NCI-H2029 (cell line): ENCODE results near the gene SCMH1.

Experiments
- DNase-seq: peaks from one replicate; lab custom pipeline; 2025; lab: John Stamatoyannopoulos, UW

SCMH1 gene

DNA sequence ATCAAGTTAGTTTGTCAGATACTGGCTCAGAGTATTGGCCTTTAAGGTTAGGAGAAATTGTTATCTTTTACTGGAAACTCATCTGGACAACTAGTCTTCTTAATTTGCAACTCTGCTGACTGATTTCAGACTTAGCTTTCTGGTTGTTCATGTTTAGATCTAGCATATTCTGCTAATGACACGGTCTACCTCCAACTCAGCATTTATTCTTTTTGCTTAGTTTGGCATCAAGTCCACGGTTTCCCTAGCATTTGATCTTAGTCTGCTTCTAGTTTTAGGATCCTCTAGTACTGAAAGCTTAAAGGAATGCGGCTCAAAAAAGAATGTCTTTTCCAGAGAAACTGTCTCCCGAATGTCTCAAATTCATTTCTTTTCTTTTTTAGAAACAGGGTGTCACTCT, 145.0 kb downstream of the SCMH1 start:
- DNase-seq, result no peak

DNA sequence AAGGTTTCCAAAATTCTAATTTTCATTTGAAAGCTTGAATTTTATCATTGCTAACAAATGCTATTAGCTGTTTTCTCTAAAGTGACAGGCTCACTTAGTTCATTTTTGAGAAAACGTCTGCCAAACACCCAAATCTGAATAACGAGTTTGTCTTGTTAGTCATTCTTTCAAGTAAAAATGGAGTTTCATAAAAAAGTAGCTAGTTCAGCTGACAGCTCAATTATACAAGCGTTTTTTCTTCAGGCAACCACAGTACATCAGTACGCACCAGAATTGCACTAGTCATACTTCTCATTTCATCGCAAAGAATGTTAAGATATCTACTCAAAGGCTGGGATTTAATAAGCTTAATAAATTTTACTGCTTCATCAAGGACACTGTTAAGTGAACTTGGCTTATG, 148.3 kb downstream of the SCMH1 start:
- no peak for DNase-seq

GRCh38 chr1:41086921-41087320, 155.2 kb downstream of the SCMH1 start:
- DNase-seq, result no peak

DNA sequence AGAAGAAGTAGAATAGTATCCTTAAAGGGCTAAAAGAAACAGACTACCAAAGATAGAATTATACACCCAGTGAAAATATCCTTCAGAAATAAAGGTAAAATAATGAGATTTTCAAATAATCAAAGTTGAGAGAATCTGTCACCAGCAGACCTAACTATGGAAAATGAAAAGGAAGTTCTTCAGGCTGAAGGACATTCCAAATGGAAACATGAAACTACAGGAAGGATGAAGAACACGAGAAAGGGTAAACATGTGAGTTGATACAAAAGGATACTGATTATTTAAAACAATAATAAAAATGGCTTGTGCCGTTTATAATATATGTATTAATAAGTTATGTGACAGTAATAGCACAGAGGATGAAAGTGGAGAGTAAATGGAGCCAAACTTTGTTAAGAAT, 163.5 kb downstream of the SCMH1 start:
- DNase-seq, result peak; percentile 55

DNA sequence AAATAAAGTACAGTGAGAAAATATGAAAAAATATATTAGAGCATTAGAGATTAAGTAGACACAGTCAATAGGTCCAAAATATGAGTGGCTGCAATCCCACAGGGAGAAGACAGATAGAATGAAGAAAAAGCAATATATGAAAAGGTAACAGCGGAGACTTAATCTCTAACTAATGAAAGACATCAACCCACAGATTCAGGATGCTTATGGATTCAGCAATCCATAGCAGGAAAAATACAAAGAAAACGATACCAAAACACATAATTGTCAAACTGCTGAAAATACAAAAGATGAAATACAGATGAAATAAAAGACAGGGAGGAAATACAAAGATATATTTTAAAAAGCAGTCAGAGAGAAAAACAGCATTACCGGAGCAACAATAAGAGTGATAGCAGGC, 163.9 kb downstream of the SCMH1 start:
- DNase-seq, result no peak

DNA sequence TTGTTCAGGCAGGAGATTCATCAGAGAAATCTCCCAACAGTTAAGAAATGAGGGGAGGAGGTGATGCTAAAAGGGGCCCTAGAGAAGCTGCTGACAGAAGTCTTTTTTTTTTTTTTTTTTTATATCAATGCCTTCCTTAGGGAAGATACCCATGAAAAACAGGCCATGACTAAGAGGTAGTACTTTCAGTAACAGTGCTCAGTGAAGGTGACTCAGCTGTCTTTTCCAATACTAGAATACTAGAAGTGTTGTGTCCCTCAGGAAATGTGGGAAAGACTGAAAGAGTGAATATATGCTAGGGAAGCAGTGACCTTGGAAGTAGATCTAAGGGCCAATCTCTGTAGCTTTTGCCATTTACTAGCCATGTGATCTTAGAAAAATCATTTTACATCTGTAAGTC, 168.1 kb downstream of the SCMH1 start:
- no peak for DNase-seq

DNA sequence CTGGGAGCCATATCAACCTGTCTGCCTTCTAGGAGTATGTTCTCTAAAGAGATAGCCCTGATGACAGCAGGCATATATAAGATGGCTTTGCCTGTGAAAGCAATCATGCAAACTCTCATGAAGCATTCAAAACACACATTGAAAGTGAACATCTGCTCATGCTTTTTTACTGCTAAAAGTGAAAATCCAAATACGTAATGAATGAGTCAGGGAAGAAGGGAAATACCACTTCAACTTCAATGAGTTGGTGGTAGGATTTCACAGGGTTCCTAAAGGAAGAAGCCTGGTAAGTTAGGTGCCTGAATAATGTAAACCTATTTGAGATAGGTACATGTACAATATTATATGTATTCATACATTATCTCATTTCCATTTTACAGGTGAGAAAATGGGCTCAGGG, 170.1 kb downstream of the SCMH1 start:
- DNase-seq, result no peak

GRCh38 chr1:41056907-41057306, 185.2 kb downstream of the SCMH1 start:
- no peak for DNase-seq

GRCh38 chr1:41053316-41053715, 188.8 kb downstream of the SCMH1 start:
- no peak for DNase-seq

DNA sequence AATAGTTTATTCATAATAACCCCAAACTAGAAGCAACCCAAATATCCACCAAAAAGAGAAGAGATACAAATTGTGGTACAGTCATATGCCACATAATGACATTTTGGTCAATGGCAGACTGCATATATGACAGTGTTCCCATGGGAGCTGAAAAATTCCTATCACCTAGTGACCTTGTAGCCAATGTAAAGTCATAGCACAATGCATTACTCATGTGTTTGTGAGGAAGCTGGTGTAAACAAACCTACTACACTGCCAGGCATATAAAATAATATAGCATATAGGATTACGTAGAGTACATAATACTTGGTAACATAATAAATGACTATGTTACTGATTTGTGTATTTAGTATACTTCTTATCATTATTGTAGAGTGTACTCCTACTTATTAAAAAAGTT, 191.1 kb downstream of the SCMH1 start:
- no peak for DNase-seq

DNA sequence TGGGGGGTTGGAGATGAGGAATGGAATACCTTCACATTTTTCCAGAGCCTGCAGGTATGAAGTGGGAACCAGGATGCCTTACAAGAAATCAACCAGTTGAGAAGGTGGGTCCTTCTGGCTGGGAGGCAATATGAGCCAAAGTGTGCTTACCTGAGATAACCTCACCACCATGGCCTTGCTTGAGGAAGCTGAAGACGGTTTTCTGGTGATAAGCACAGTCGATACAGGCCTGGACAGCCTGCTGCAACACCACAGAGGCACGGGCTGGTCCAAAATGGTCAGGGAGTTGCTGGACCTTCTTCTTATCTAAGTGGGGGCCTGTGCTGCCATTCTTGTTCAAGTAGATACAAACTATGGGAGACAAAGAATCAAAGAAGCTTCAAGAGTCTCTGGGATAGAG, 193.6 kb downstream of the SCMH1 start:
- DNase-seq, result no peak

GRCh38 chr1:41046347-41046775, 195.7 kb downstream of the SCMH1 start:
- DNase-seq, result peak; percentile 99

DNA sequence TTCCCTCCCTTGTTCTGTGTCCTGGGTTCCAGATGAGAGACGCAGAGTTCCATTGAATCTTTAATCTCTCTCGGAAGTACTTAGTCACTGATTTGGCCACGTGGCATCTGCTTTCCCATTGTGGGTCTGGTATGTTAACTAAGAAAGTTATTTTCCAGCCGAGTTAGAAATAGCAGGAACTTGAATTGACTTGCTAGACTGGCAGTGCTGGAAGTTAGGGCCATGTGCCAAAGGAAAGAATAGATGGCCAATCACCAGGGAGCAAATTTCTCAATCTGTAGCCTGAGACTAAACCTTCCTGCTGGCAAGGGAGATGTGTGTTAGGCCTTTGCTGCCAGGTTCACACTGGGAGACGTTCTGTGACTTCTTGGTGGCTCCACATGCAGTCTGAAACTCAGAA, 196.4 kb downstream of the SCMH1 start:
- peak; percentile 68 for DNase-seq

DNA sequence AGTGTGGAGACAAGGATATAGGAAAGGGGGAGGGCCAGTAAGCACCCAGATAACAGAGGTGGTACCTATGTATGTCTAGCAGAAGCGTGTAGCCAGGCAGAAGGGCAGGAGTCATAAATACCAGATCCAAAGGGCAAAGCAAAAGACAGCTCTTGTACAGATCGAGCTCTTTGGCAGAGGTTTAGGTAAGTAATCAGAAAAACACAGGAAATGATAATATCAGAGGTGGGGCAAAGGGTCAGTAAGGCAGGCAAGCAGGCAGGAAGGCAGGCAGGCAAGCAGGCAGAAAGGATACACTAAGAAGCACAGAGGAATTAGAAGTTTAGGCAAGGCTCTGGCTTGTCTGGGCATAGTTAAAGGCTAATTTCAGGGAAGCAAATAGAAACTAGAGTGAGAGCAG, 197.9 kb downstream of the SCMH1 start:
- DNase-seq, result no peak

DNA sequence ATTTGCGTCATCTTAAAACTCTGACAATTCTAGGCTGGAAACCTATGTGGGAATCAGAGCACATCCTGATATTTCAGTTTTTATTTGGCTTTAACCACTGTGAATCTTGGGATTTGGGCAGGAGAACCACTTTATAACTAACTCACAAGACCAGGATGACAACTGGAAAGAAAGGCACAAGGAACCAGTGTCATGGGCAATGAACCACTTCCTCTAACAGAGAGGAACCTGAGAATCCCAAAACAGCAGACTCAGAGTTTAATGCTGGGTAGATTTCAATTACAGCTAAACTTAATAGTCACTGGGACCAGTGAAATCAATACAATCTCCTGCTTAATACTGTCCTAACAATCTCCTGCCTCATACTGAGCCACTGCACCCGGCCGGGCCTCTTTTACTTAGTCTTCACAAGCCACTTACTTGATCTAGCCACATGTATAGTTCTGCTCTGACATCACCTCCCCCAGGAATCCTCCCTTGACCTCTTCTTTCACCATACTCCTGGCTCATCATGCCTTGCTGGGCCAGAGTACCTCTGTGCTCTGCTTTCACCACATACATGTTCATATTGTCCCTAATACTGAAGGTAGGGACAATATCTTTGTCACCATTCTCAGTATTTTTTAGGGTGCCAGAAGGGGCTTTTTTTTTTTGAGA, 200.4 kb downstream of the SCMH1 start:
- no peak for DNase-seq

- no peak for DNase-seq
These were observed 204.0 kb downstream of the SCMH1 start for GRCh38 chr1:41038110-41038509.

DNA sequence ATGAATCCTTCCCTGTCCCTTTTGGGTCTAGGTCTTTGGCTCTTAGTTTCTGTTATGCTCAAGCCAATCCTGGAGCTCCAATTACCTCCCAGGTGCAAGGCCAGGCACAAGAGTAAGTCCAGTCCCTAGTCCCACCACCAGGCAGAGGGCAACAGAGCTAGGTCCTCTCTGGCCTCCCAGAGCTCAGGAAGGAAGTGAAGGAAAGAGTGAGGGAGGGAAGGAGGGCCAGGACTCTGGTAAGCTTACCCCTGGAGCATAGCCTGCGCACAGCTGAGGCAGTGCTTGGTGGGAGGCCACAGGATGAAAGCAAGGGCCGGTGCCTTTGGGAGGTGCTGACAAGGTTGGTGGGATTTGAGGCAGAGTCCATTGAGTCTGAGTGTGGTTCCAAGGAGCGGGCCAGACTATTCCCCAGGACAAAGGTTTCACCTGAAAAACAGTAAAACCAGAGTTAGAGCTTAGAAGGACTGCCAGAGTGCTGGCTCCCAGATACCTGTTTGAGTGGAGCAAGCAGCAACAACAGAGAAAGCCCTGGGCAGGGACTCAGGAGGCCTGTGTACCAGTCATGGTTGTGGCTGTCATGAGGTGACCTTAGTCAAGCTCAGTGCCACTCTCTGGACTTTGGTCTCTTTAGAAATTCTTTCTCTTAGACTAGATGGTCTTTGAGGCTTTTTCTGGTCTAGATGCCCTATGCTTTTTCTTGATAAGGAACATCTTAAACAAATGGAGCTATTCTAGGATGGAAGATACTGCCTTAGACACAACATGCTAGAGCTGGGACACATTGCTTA, 204.8 kb downstream of the SCMH1 start:
- DNase-seq, result no peak

DNA sequence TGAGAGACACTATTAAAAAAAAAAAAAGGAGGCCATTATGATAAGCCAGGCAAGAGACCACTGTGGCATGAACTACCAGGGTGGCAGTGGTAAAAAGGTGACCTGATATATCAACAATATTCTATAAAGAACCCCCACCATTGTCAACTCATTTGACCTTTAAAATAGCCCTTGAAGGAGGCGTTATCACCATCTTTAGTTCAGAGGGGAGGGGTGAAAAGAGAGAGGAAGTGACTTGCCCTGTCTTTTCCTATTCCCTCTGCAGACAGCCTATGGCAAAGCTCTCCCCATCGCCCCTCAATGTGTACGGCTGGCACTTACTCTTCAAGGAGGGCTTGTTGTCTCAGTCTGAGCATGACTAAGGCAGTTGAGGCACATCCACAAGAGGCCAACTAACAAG, 208.8 kb downstream of the SCMH1 start:
- no peak for DNase-seq

DNA sequence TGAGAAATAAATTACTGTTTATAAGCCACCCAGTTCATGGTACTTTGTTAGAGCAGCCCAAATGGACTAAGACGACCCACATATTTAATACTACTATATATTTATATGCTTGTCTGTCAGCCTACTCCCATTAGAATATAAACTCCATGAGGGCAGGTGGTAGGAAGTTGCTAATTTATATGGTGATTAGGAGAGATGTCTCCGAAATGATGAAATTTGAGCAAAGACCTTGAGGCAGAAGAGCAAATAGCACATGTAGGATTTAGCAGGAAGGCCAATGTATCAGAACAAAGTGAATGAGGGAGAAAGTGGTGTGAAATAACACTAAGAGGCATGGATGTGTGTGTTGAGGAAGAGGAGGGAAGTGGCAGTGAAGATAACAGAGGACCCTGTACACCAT, 210.0 kb downstream of the SCMH1 start:
- DNase-seq, result no peak

- DNase-seq, result no peak
These were observed 211.1 kb downstream of the SCMH1 start for GRCh38 chr1:41030872-41031616.

DNA sequence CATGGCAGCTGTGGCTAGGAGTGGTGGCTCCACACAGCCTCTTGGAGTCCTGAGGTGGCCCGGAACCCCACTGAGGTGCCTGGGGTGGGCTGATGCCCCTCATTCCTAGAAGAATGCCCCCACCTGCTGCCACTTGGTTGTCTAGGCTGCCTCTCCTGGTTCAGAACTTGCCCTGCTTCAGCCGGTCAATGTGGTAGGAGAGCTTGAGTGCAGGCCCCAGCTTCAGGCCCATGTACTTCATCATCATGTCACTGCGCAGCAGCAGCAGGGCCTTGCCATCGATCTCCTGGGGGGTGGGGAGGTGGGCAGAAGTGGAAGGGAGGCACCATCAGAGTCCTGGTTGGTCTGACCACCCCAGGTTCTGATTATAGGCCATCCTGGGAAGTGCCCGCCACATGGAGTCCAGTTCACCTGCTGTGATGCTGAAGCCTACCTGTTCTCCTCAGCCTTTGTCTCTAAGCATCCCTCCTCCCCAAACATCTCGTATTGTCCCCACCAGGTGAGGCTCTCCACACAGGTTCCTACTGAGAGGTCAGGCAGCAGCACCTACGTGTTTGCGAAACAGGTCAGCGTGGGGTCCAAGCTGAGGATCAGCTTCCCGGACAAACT, 214.0 kb downstream of the SCMH1 start:
- DNase-seq, result no peak

- DNase-seq, result no peak
These were observed 215.9 kb downstream of the SCMH1 start for GRCh38 chr1:41025979-41026819.
